H1 (cell line): ENCODE measurements around the gene TUT1. TPM values are rescaled to one million over a fixed set of nuclear protein-coding genes. Genes with fewer than 3 reads are reported as not detected.

ENCODE experiments used
- ASH2L ChIP-seq: fragments of 200-600, 300-600 bp; sonication (generic); IDR thresholded peaks from one replicate; pipeline ENCODE4 v1.7.1; 2017; ENCODE audit warnings: low read length
- E2F6 ChIP-seq: IDR thresholded peaks from 2 replicates; pipeline ENCODE4 v1.6.1; 2012; ENCODE audit warnings: inconsistent platforms
- KDM5A ChIP-seq: fragments of 200-600 bp; IDR thresholded peaks from 2 replicates; pipeline ENCODE4 v1.7.1; 2012; ENCODE audit warnings: mild to moderate bottlenecking, low read length, inconsistent platforms, mixed read lengths
- POLR2A ChIP-seq, 2 experiments: IDR thresholded peaks; 1 replicate in 1 of 2; 2 replicates in 1 of 2; pipeline ENCODE4 v1.6.1; 2011; ENCODE audit warnings: low read depth in 2 of 2, low read length in 2 of 2, mild to moderate bottlenecking in 2 of 2; ENCODE audit errors: control extremely low read depth in 1 of 2
- RBBP5 ChIP-seq: IDR thresholded peaks from 2 replicates; pipeline ENCODE4 v1.7.1; 2012; ENCODE audit warnings: low read depth, mild to moderate bottlenecking, inconsistent platforms, low read length, moderate library complexity, borderline replicate concordance
- RFX5 ChIP-seq: IDR thresholded peaks from 2 replicates; pipeline ENCODE4 v1.6.1; 2011; ENCODE audit warnings: low read depth, low read length, improper control_type of control experiment, borderline replicate concordance
- SP1 ChIP-seq: IDR thresholded peaks from 2 replicates; pipeline ENCODE4 v1.6.1; 2011; ENCODE audit warnings: low read depth, low read length
- ZNF274 ChIP-seq: IDR thresholded peaks from 2 replicates; pipeline ENCODE4 v1.7.0; 2012; ENCODE audit warnings: low read length, borderline replicate concordance; ENCODE audit errors: extremely low read depth
- polyA plus RNA-seq, 7 experiments: library from polyadenylated mRNA; depleted of rRNA in 3 of 7; stranded (reverse) in 5 of 7; unstranded in 2 of 7; fragments of >200 nt in 5 of 7; fragments of 200-250 nt in 2 of 7; gene quantifications; 1 replicate in 5 of 7; 2 replicates in 1 of 7; 4 replicates in 1 of 7; pipeline versions ENCODE4 v1.2.1 to v1.2.3, GENCODE V29; 2011 to 2013; ENCODE audit warnings: missing spikeins in 2 of 7, mixed read lengths in 2 of 7
- total RNA-seq: library from RNA; stranded (reverse); fragmentation: NEBNext Ultra II Directional; extraction: Animal tissue kit (Norgen Biotek cat#: 25700); gene quantifications from 2 replicates; pipeline ENCODE4 v1.2.1, GENCODE V29; 2021

The TUT1 gene
- total and polyA plus RNA-seq, 2 of the 8 experiments (the other 6 are each of a cell fraction or from before 2014, with no cell fraction given), result 17.8 to 24.6 TPM

DNA sequence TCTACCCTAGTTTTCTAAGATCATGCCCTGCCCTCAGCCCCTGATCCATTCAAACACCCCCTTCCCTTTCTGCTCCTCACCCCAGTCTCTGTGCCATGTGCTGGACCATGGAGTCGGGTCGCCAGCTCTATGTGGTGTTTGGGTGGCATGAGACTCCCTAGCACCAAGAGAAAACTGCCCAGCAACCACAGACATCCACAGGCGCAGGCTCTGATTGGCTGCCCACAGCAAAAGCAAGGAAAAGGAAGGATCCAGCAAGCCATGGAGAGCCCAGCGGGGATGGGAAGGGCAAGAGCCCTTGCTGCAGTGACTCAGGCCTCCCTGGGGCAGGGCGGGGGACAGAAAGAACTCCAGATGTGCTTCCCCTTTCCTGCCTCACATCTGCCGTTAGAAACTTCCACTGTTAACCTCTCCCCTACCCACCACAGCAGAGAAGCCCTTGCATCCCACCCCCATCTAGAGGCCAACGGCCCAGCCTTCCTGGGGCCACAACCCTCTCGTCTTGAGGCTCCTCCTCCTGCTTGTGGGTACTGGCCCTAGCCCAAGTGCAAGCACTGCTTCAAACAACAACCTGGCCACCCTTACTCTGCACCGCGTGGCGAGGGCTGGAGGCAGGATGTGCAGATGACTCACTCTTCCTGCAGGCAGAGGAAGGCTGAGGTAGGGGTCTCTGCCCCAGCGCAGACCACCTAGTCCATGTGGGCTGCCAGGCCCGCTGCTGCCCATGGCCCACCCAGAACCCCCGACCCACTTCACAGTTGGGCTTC, 35.0 kb downstream of the TUT1 start (continued):
- TF ChIP-seq E2F6 (0 out of 2 replicates have a peak, but pooled peaks have one; percentile 25), SP1 (peak; percentile 47), KDM5A (no peak), RFX5 (peak; percentile 99), RBBP5 (0 out of 2 replicates have a peak, but pooled peaks have one; percentile 32), ASH2L (peak; percentile 67), ZNF274 (no peak), POLR2A (IDR thresholded peaks at IDR 0.05; ENCODE audit: control extremely low read depth in 1 of 2, low read depth in 2 of 2, low read length in 2 of 2) (peak; percentile 20 to 36; a peak in 2 of 3 replicates)
